HUES6 (cell line): Measurements from ENCODE around the gene ZBTB38.
A peak's percentile ranks its signal among the peaks of the same experiment; 100 is the strongest.

Experiments
- H3K27ac ChIP-seq: 2 replicates; pipeline ENCODE4 v1.7.0; 2013; ENCODE audit warnings: low read depth, mild to moderate bottlenecking, low read length, inconsistent platforms
- H3K27me3 ChIP-seq: 2 replicates; pipeline ENCODE4 v1.6.1; 2013; ENCODE audit warnings: low read length; ENCODE audit not compliant: control insufficient read depth, insufficient read depth
- H3K36me3 ChIP-seq: 2 replicates; pipeline ENCODE4 v1.6.1; 2013; ENCODE audit warnings: low read length; ENCODE audit not compliant: control insufficient read depth, insufficient read depth
- H3K4me1 ChIP-seq: 2 replicates; pipeline ENCODE4 v1.6.1; 2013; ENCODE audit warnings: low read length; ENCODE audit not compliant: control insufficient read depth, insufficient read depth
- H3K4me3 ChIP-seq: 2 replicates; pipeline ENCODE4 v1.5.1; 2013; ENCODE audit warnings: low read depth, low read length
- H3K9ac ChIP-seq: one replicate; pipeline ENCODE4 v1.6.1; 2013; ENCODE audit warnings: mild to moderate bottlenecking, low read length
- H3K9me3 ChIP-seq: 2 replicates; pipeline ENCODE4 v1.6.1; 2013; ENCODE audit warnings: low read depth, low read length; ENCODE audit not compliant: control insufficient read depth, insufficient read depth

ZBTB38 gene

DNA sequence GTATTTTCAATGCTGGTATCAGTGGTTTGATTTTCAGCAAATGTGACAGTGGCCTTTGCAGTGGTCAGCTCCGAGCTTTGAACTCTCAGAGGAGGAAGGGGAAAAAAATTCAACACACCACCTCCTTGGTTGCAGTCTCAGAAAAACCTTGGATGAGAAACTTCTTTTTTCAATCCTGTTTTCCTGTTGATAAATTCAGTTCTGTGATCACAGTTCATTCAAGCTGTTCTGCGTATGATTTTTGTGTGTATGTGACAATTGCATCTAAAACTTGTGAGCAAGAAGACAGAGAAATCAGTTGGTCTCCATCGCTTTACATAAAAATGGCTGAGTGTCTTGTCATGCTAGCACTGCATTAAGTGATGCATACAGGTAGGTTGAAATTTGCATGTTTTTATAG, 19.2 kb downstream of the ZBTB38 start:
- peaks cover 3% of the 10 kb centered on the region; the same call in 1 of the 2 replicates for H3K36me3 ChIP-seq
- H3K27me3 ChIP-seq, result no peaks in the 10 kb centered on the region
- H3K9ac ChIP-seq, result no peak overlapping the region
- no peak overlapping the region for H3K4me3 ChIP-seq
- peaks cover 31% of the 10 kb centered on the region for H3K4me1 ChIP-seq
- no peaks in the 10 kb centered on the region for H3K9me3 ChIP-seq
- H3K27ac ChIP-seq, result no peak overlapping the region

DNA sequence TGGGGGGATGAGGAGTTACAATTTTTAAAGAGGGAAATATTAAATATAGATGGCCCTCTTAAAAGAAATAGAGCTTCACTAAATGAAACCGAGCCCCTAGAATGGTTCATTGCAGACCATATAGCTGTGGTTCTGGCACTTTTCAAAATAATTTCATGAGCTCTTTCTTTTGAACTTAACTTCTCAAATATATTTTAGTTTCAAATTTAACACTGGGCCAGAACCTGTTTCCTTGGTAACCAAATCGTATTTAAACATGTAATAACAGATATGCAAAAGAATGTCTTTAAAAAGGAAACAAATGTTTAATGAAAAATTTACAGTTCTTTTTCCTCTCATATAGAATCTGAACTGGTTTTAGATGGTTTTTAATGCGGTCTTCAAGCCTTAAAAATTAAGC, 20.1 kb downstream of the ZBTB38 start:
- Histone ChIP-seq H3K27me3 (no peaks in the 10 kb centered on the region), H3K27ac (no peak overlapping the region), H3K4me3 (no peak overlapping the region), H3K4me1 (peaks cover 40% of the 10 kb centered on the region), H3K36me3 (peaks cover 3% of the 10 kb centered on the region; the same call in 1 of the 2 replicates), H3K9me3 (no peaks in the 10 kb centered on the region), H3K9ac (no peak overlapping the region)

DNA sequence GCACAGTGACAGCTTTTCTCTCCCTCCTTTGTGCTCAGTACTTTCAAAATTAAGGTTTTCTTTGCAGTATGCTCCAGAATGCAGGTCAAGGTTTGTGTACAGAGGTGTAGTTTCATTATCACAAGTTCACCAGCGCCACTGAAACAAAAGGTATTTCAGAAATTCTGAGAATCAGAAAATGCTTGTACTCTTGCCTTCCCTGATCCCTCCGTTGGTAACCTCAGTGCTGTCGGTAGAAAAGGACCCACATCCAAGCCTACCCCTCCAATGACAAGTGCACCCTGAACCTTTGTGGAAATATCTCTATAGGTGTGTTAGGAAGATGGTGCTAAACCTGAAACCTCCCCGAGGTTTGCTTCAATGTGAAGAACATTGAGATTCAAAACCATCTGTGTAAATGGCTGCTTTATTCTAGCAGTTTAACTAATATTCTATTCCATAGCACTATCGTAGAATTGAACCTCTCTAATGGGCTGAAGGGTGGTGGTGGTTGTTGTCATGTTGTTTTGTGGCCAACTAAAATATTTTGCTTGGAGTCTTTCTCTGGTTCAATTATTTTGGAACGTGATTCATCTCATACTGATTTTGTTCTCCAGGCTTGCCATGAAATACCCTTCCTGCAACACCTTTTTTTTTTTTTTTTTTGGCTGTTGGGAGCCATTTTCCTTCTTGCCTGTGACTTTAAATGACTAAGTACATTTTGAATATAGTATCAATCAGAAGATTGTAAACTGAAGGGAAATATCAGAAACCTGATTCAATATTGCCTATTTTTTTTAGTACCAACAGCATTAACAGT, 20.7 kb downstream of the ZBTB38 start:
- Histone ChIP-seq H3K9me3 (no peaks in the 10 kb centered on the region), H3K27me3 (no peaks in the 10 kb centered on the region), H3K36me3 (peaks cover 3% of the 10 kb centered on the region; the same call in 1 of the 2 replicates), H3K9ac (no peak overlapping the region), H3K4me3 (no peak overlapping the region), H3K27ac (no peak overlapping the region), H3K4me1 (peaks cover 41% of the 10 kb centered on the region)

DNA sequence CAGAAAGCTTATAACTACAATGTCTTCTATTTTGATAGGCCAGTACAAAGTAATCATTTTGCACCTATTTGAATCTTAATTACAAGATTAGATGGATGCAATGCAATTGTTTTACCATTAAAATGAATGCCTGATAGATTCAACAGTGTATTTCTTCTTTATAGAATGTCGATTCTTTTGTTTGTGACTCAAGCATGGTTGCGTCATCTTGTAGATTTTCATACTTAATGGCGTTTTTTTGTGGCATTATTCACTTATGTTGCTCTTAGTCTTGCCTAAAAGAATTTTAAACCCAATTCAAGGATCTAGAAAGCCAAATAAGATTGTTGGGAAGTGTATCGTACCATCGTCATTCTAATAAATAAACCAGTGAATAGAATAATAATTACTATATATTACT, 21.4 kb downstream of the ZBTB38 start:
- Histone ChIP-seq H3K9me3 (no peaks in the 10 kb centered on the region), H3K4me3 (no peak overlapping the region), H3K27me3 (no peaks in the 10 kb centered on the region), H3K4me1 (peaks cover 44% of the 10 kb centered on the region), H3K27ac (no peak overlapping the region), H3K36me3 (peaks cover 3% of the 10 kb centered on the region; the same call in 1 of the 2 replicates), H3K9ac (no peak overlapping the region)

DNA sequence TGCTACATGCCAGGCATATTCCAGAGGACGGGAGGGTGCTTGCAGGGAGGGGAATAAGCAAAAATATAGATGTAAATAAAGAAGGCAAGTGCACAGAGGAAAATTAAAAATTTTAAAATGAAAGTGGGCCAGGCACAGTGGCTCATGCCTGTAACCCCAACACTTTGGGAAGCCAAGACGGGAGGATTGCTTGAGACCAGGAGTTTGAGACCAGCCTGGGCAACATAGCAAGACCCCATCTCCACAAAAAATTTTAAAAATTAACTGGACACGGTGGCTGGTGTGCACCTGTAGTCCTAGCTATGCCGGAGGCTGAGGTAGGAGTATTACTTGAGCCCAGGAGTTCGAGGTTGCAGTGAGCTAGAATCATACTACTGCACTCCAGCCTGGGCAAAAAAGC, 22.4 kb downstream of the ZBTB38 start:
- H3K36me3 ChIP-seq, result peaks cover 3% of the 10 kb centered on the region; the same call in 1 of the 2 replicates
- peaks cover 46% of the 10 kb centered on the region for H3K4me1 ChIP-seq
- H3K4me3 ChIP-seq, result no peak overlapping the region
- H3K9ac ChIP-seq, result no peak overlapping the region
- H3K27ac ChIP-seq, result no peak overlapping the region
- H3K27me3 ChIP-seq, result no peaks in the 10 kb centered on the region
- H3K9me3 ChIP-seq, result peaks cover under 1% of the 10 kb centered on the region; the same call in 1 of the 2 replicates

DNA sequence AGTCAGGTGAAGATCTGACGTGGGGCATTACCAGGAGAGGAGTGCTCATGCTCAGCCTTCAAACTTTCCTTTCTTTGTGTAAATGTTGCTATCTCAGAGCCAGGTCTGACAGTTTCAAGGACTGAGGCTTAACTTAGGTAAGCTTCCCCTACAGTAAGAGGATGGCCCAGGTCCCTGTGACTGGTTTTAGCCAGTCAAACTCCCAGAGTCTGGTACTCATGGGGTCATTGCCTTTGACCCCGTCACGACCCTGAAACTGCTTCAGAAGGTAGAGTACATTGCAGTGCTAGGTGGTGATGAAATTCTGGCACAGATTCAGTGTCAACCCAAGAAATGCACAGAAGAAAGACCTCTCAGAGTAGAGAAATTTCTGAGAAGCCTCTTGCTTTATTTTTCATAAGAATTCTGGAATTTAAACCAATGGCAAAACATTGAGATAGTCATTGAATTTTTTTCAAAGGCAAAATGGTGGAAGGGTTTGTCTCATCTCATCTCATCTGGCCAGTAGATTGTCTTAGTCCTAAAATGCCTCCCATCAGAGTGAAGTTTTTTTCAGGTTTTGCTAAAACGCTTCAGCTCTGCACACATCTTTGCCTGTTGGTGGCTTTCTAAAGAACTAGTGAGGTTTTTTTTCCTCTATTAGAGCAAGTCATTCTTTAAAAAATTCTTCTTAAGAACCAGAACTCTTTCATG, 23.1 kb downstream of the ZBTB38 start:
- Histone ChIP-seq H3K4me1 (peaks cover 46% of the 10 kb centered on the region), H3K27me3 (no peaks in the 10 kb centered on the region), H3K27ac (no peak overlapping the region), H3K9me3 (peaks cover 7% of the 10 kb centered on the region; the same call in 1 of the 2 replicates), H3K36me3 (peaks cover 10% of the 10 kb centered on the region; the same call in 1 of the 2 replicates), H3K9ac (no peak overlapping the region), H3K4me3 (no peak overlapping the region)

DNA sequence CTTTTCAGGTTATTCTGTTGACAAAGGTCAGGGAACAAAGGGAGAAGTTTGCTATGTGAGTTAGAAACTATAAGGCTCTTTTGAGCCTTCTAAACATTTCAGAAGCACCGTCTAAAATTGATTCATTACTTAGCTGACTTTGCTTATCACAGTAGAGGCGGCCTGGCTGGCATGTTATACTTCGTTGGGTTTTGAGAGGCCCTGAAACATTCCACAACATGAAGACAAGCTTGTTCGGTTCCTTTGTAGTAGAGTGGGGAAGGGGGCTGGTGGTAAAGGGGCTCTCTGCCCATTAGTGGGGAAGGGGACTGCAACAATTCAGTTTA, 23.6 kb downstream of the ZBTB38 start:
- Histone ChIP-seq H3K4me3 (no peak overlapping the region), H3K4me1 (peaks cover 42% of the 10 kb centered on the region), H3K27me3 (no peaks in the 10 kb centered on the region), H3K27ac (no peak overlapping the region), H3K9ac (peak overlapping the region; percentile 17), H3K36me3 (peaks cover 12% of the 10 kb centered on the region; the same call in 1 of the 2 replicates), H3K9me3 (peaks cover 12% of the 10 kb centered on the region; the same call in 1 of the 2 replicates)

DNA sequence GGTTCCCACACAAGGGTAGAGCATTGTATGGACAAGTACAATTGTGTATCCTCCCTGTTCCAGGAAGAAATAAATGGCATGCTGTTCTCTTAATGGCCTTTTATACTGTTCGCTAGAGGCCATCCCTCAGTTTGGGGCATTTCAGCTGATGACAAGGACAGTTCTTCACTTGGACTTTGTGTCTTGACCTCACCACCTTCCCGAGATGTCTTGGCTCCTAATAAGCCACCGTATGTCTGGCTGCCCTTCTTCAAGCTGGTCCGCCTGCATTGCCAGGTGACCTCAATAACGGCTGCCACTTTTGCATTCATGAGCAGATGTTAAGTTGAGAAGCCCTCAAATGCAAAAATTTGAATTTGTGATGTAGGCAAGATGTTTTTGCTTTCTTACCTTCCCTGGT, 24.1 kb downstream of the ZBTB38 start:
- H3K27ac ChIP-seq, result no peak overlapping the region
- H3K36me3 ChIP-seq, result peaks cover 17% of the 10 kb centered on the region; the same call in 1 of the 2 replicates
- H3K4me1 ChIP-seq, result peaks cover 42% of the 10 kb centered on the region
- H3K9me3 ChIP-seq, result peaks cover 14% of the 10 kb centered on the region; the same call in 1 of the 2 replicates
- H3K9ac ChIP-seq, result peak overlapping the region; percentile 17
- no peaks in the 10 kb centered on the region for H3K27me3 ChIP-seq
- H3K4me3 ChIP-seq, result no peak overlapping the region

DNA sequence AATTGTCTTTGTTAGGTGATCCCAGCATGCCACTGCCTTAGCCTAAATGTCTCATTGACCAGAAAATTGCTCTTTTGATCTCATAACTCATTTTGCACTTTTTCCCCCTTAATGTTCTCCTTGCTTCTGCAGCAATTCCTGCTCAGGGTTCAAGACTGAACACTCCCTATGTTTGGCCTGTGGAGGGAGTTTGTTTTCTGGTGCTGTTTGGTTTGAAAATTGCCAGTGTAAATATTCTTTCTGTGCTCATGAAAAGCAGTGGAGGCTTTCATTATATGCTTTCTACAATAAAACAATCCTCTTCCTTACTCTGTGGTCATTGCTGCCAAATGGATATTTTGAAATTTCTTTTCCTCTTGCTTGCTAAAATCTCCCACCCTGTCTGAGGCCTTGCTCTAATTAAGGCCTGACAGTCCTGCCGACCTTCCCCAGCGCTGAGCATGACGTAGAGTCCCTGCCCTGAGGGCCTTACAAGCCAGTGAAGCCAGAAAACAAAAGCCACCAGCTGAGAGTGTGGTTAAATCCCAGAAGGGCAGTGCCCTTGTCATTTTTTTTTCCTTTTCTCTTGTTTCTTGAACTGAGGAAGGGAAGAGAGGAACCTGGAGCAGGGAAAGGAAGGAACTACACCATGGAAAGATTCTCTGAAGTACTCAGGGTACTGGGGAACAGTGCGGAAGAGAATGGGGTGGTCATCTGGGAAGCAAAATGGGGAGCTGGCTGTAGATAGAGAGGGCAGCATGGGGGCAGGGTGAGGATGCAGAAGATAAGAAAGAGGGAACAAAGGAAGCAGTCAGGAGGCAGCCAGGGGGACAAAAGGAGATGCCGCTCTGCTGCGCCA, 24.8 kb downstream of the ZBTB38 start:
- H3K36me3 ChIP-seq, result peaks cover 20% of the 10 kb centered on the region; the same call in 1 of the 2 replicates
- peaks cover 18% of the 10 kb centered on the region; the same call in 1 of the 2 replicates for H3K9me3 ChIP-seq
- H3K4me3 ChIP-seq, result peak overlapping the region; percentile 39
- no peaks in the 10 kb centered on the region for H3K27me3 ChIP-seq
- H3K9ac ChIP-seq, result peak overlapping the region; percentile 57
- H3K4me1 ChIP-seq, result peaks cover 39% of the 10 kb centered on the region
- peak overlapping the region; percentile 71; the same call in 1 of the 2 replicates for H3K27ac ChIP-seq

DNA sequence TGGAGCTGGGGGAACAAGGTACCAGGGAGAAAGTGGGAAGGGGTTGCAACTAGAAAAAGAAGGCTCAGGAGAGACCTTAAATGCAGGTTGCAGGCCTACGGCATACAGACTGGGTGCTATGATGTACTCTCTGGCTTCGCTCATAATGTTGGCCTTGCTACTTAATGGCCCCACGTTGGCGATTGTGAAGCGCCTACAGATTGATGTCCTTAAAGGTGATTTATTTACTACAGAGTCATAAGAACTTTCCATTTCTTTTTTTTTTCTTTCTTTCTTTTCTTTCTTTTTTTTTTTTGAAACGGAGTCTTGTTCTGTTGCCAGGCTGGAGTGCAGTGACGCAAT, 25.4 kb downstream of the ZBTB38 start:
- Histone ChIP-seq H3K36me3 (peaks cover 20% of the 10 kb centered on the region; the same call in 1 of the 2 replicates), H3K27ac (peak overlapping the region; percentile 71; the same call in 1 of the 2 replicates), H3K27me3 (no peaks in the 10 kb centered on the region), H3K4me1 (peaks cover 39% of the 10 kb centered on the region), H3K4me3 (peak overlapping the region; percentile 39), H3K9ac (peak overlapping the region; percentile 57), H3K9me3 (peaks cover 18% of the 10 kb centered on the region; the same call in 1 of the 2 replicates)
